Stimulated activated CD4-positive, alpha-beta T cell treated with anti-CD3 and anti-CD28 coated beads, Interleukin-12 subunit alpha, Interleukin-12 subunit beta, amount 100 ng/mL, for 24 hours (primary cell): ENCODE data around the gene SIDT1.

ENCODE experiments used
- DNase-seq, 2 experiments: peaks; one replicate each; pipeline ENCODE4 v3.0.0-alpha.2; 2020; ENCODE audit warnings: low read depth in 2 of 2

SIDT1 gene

DNA sequence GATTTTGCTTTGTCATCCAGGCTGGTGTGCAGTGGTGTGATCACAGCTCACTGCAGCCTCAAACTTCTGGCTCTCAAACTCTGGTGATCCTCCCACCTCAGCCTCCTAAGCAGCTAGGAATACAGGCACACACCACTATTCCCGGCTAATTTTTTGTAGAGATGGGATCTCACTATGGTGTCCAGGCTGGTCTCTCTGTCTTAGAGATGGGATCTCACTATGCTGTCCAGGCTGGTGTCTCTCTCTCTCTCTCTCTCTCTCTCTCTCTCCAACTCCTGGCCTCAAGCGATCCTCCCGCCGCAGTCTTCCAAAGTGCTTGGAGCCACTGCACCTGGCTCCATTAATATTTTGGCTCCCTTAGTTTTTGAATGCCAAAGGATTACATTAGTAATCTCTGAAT is 146.4 kb downstream of the SIDT1 start:
- DNase-seq, result no peak
